MM.1S (cell line): ENCODE data around the gene SYNRG.

Experiments
- DNase-seq: peaks from one replicate; pipeline ENCODE4 v3.0.0-alpha.2; 2015
- H2AFZ ChIP-seq: fragments of 300-600 bp; sonication (generic); 2 replicates; pipeline ENCODE4 v1.6.0; 2016; ENCODE audit warnings: antibody characterized with exemption, low read length
- H3F3A ChIP-seq: fragments of 300-600 bp; sonication (generic); 2 replicates; pipeline ENCODE4 v1.6.1; 2016; ENCODE audit warnings: mild to moderate bottlenecking, antibody characterized with exemption, low read length, moderate library complexity, mixed read lengths; ENCODE audit not compliant: insufficient read depth
- H3K27ac ChIP-seq: fragments of 300-600 bp; sonication (generic); 2 replicates; pipeline ENCODE4 v1.5.1; 2016; ENCODE audit warnings: mild to moderate bottlenecking, low read length
- H3K27me3 ChIP-seq: fragments of 300-600 bp; sonication (generic); replicated peaks from 2 replicates; pipeline ENCODE4 v1.6.0; 2016; ENCODE audit warnings: low read length; ENCODE audit not compliant: insufficient read depth
- H3K36me3 ChIP-seq: fragments of 300-600 bp; sonication (generic); replicated peaks from 2 replicates; pipeline ENCODE4 v1.6.1; 2016; ENCODE audit warnings: mild to moderate bottlenecking, low read length, mixed read lengths; ENCODE audit not compliant: insufficient read depth
- H3K4me1 ChIP-seq: fragments of 300-600 bp; sonication (generic); 2 replicates; pipeline ENCODE4 v1.6.1; 2016; ENCODE audit warnings: low read length, mixed read lengths
- H3K4me2 ChIP-seq: fragments of 300-600 bp; sonication (generic); 2 replicates; pipeline ENCODE4 v1.6.0; 2016; ENCODE audit warnings: low read depth, low read length
- H3K4me3 ChIP-seq: fragments of 300-600 bp; sonication (generic); 2 replicates; pipeline ENCODE4 v1.5.1; 2016; ENCODE audit warnings: low read length, mixed read lengths
- H3K79me2 ChIP-seq: fragments of 300-600 bp; sonication (generic); 2 replicates; pipeline ENCODE4 v1.6.1; 2016; ENCODE audit warnings: mixed run types, low read length, mixed read lengths
- H3K9ac ChIP-seq: fragments of 300-600 bp; sonication (generic); 2 replicates; pipeline ENCODE4 v1.6.1; 2016; ENCODE audit warnings: low read length, mixed read lengths
- H3K9me2 ChIP-seq: fragments of 300-600 bp; sonication (generic); replicated peaks from 2 replicates; pipeline ENCODE4 v1.6.1; 2016; ENCODE audit warnings: mild to moderate bottlenecking, low read length, mixed read lengths; ENCODE audit not compliant: insufficient read depth
- H3K9me3 ChIP-seq: fragments of 300-600 bp; sonication (generic); replicated peaks from 2 replicates; pipeline ENCODE4 v1.6.1; 2016; ENCODE audit warnings: mild to moderate bottlenecking, low read length, mixed read lengths; ENCODE audit not compliant: insufficient read depth
- H4K20me1 ChIP-seq: fragments of 300-600 bp; sonication (generic); 2 replicates; pipeline ENCODE4 v1.6.1; 2016; ENCODE audit warnings: mild to moderate bottlenecking, low read length, moderate library complexity, mixed read lengths; ENCODE audit not compliant: insufficient read depth
- EZH2 ChIP-seq: fragments of 300-600 bp; sonication (generic); optimal IDR thresholded peaks from 2 replicates; pipeline ENCODE3; 2017; ENCODE audit warnings: low read depth, mild to moderate bottlenecking, antibody characterized with exemption, low read length, mixed read lengths
- EZH2phosphoT487 ChIP-seq: fragments of 300-600 bp; sonication (generic); IDR thresholded peaks from 2 replicates; pipeline ENCODE4 v1.6.1; 2018; ENCODE audit warnings: antibody characterized with exemption, low read length
- TF ChIP-seq, protein P1 (sequence below): fragments of 300-600 bp; sonication (generic); IDR thresholded peaks from 2 replicates; pipeline ENCODE4 v1.5.1; 2016; ENCODE audit warnings: antibody characterized with exemption, low read length, mixed read lengths

SYNRG gene

DNA sequence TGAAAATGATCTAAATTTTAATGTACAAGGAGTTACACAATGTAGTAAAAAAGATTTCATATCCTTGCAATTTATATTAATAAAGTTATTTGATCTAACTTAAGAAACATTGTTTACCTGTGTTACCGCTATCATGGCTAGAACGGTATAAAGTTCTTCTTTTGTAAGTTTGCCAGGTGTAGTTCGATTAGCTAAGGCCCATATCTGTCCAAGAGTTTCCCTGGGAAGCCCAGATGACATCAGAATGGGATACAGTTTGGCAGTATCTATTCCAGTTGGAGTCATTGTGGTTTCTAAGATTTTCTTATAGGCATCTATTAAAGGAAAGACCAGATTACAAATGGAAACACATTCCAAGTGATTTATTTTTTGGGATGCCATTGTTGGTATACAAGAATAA is 37.5 kb downstream of the SYNRG start:
- no peak overlapping the region for H2AFZ ChIP-seq
- no peak overlapping the region for H3K4me3 ChIP-seq
- H3K79me2 ChIP-seq: no peaks in the 10 kb centered on the region

DNA sequence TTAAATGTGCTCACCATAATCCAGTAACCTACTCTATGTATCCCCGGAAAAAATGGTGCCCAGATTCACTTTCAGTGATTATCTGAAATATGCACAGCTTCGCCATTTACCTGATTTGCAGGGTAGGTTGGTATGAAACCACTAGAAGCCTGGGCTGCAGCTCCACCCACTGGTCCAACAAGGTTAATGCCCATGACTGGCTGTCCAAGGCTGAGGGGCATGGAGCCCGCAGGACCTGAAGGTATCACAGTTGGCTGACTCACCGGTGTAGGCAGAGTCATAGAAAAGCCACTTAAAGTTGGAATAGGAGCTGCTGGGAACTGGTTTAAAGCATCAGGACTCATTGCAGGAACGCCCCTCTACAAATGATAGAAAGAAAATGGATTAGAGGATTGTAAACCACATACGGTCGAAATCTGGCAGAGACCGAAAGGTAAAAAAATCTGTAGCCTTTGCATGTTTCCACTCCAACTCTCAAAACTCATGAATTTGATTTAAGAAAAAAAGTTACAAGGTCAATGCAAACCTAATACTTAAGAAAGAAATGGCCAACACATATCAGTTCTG is 38.6 kb downstream of the SYNRG start:
- DNase-seq: peak; percentile 38
- Histone ChIP-seq H3K4me3 (no peak overlapping the region), H3K27me3 (no peaks in the 10 kb centered on the region), H3K27ac (no peak overlapping the region), H3F3A (no peaks in the 10 kb centered on the region), H3K4me2 (no peak overlapping the region), H3K9ac (no peak overlapping the region), H3K79me2 (no peaks in the 10 kb centered on the region), H3K9me3 (no peaks in the 10 kb centered on the region), H3K4me1 (no peaks in the 10 kb centered on the region), H2AFZ (no peak overlapping the region), H3K9me2 (no peaks in the 10 kb centered on the region), H4K20me1 (no peaks in the 10 kb centered on the region), H3K36me3 (peaks cover 19% of the 10 kb centered on the region)
- TF ChIP-seq, protein P1, sequence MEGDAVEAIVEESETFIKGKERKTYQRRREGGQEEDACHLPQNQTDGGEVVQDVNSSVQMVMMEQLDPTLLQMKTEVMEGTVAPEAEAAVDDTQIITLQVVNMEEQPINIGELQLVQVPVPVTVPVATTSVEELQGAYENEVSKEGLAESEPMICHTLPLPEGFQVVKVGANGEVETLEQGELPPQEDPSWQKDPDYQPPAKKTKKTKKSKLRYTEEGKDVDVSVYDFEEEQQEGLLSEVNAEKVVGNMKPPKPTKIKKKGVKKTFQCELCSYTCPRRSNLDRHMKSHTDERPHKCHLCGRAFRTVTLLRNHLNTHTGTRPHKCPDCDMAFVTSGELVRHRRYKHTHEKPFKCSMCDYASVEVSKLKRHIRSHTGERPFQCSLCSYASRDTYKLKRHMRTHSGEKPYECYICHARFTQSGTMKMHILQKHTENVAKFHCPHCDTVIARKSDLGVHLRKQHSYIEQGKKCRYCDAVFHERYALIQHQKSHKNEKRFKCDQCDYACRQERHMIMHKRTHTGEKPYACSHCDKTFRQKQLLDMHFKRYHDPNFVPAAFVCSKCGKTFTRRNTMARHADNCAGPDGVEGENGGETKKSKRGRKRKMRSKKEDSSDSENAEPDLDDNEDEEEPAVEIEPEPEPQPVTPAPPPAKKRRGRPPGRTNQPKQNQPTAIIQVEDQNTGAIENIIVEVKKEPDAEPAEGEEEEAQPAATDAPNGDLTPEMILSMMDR: peak; percentile 52
- TF ChIP-seq EZH2: no peak
- TF ChIP-seq EZH2phosphoT487: no peak

More for the DNA sequence above, 37.5 kb downstream of the SYNRG start:
- Histone ChIP-seq H3K4me1 (no peaks in the 10 kb centered on the region), H4K20me1 (no peaks in the 10 kb centered on the region), H3K27ac (no peak overlapping the region), H3F3A (no peaks in the 10 kb centered on the region), H3K4me2 (no peak overlapping the region), H3K27me3 (no peaks in the 10 kb centered on the region), H3K9me3 (no peaks in the 10 kb centered on the region), H3K9ac (no peak overlapping the region), H3K36me3 (peaks cover 17% of the 10 kb centered on the region), H3K9me2 (no peaks in the 10 kb centered on the region)
- no peak for DNase-seq
- no peak for TF ChIP-seq EZH2phosphoT487
- TF ChIP-seq EZH2: no peak
- TF ChIP-seq, protein P1: no peak

DNA sequence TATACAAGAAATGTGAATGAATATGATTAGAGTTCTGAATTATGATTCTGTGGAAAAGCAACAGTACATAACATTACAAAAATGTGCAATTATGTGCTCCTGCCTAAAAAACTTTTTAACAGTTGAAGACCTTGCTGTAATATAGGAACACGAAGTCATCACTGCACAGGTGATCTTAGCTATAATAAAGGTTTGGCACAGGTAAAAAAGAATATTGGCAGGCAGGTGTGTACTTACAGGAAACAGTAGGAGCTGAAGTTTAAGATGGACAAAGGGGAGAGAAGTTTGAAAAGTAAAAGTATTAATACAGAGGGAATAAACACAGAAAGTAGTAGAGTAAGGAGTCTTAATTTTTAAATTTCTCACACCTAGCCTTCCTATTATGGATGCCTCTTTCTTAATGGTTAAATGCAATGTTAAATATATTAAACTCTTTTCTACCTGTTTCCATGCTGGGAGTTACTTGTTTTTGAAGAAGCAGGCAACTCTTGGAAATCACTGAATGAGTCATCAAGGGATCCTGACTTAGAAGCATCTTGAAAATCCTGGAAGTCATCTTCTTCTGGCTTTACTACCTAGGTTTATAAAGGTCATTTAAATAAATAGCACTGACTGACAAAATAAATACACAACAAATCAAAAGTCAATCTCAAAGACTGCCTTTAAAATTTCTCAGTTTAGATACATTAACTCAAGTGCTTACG is 40.7 kb downstream of the SYNRG start:
- no peak for DNase-seq
- H3F3A ChIP-seq: no peaks in the 10 kb centered on the region
- H3K36me3 ChIP-seq: peaks cover 19% of the 10 kb centered on the region
- H4K20me1 ChIP-seq: no peaks in the 10 kb centered on the region
- H3K79me2 ChIP-seq: peaks cover 4% of the 10 kb centered on the region; the same call in 1 of the 2 replicates
- no peak overlapping the region for H3K4me2 ChIP-seq
- H3K27me3 ChIP-seq: no peaks in the 10 kb centered on the region
- H3K4me1 ChIP-seq: no peaks in the 10 kb centered on the region
- H3K9me3 ChIP-seq: no peaks in the 10 kb centered on the region
- H2AFZ ChIP-seq: no peak overlapping the region
- no peak overlapping the region for H3K4me3 ChIP-seq
- TF ChIP-seq EZH2: no peak
- no peak for TF ChIP-seq EZH2phosphoT487
- TF ChIP-seq, protein P1: no peak
- no peak overlapping the region for H3K9ac ChIP-seq
- H3K9me2 ChIP-seq: no peaks in the 10 kb centered on the region
- H3K27ac ChIP-seq: no peak overlapping the region
